Central memory CD8-positive, alpha-beta T cell (primary cell): Measurements from ENCODE around the gene GPHA2.

Experiments used
- ATAC-seq: fragments of 150-1000 bp; cut with Tn5 transposase; replicated peaks from 2 replicates; pipeline ENCODE4 v1.10.0; 2022; ENCODE audit warnings: mild to moderate bottlenecking, moderate FRiP score, moderate number of reproducible peaks; ENCODE audit not compliant: poor library complexity, severe bottlenecking; ENCODE audit errors: extremely low read depth
- DNase-seq, 2 donors: peaks; one replicate each; pipeline ENCODE4 v3.0.0; 2021; ENCODE audit warnings: low spot score in 2 of 2
- H3K27ac Mint-ChIP-seq: one replicate; pipeline ENCODE4 v1.8.0; 2022; ENCODE audit warnings: low read depth, mild to moderate bottlenecking, moderate library complexity, mixed read lengths
- H3K27me3 Mint-ChIP-seq: one replicate; pipeline ENCODE4 v1.8.0; 2022; ENCODE audit warnings: mixed read lengths
- H3K36me3 Mint-ChIP-seq: one replicate; pipeline ENCODE4 v1.8.0; 2022; ENCODE audit warnings: mild to moderate bottlenecking, moderate library complexity, mixed read lengths; ENCODE audit not compliant: insufficient read depth
- H3K4me1 Mint-ChIP-seq: one replicate; pipeline ENCODE4 v1.8.0; 2022; ENCODE audit warnings: mixed read lengths
- H3K4me3 Mint-ChIP-seq: one replicate; pipeline ENCODE4 v1.8.0; 2022; ENCODE audit warnings: mild to moderate bottlenecking, moderate library complexity, mixed read lengths
- H3K9me3 Mint-ChIP-seq: one replicate; pipeline ENCODE4 v1.8.0; 2022; ENCODE audit warnings: mixed read lengths

GPHA2 gene

GRCh38 chr11:64900774-64901173 is 34.9 kb downstream of the GPHA2 start:
- no peak for DNase-seq
- Mint-ChIP-seq H3K9me3 (no peaks in the 10 kb centered on the region), H3K27me3 (no peaks in the 10 kb centered on the region), H3K4me1 (peaks cover 20% of the 10 kb centered on the region), H3K36me3 (peaks cover 74% of the 10 kb centered on the region), H3K4me3 (peak overlapping the region; percentile 25), H3K27ac (peak overlapping the region; percentile 72)
- no peak for ATAC-seq

GRCh38 chr11:64900263-64900678 is 35.4 kb downstream of the GPHA2 start:
- no peaks in the 10 kb centered on the region for H3K27me3 Mint-ChIP-seq
- H3K4me3 Mint-ChIP-seq, result peak overlapping the region; percentile 28
- H3K36me3 Mint-ChIP-seq, result peaks cover 74% of the 10 kb centered on the region
- DNase-seq (peak in 1 of 2 donors; percentile 53), ATAC-seq (peak; percentile 75)
- H3K4me1 Mint-ChIP-seq, result peaks cover 20% of the 10 kb centered on the region
- peak overlapping the region; percentile 91 for H3K27ac Mint-ChIP-seq
- H3K9me3 Mint-ChIP-seq, result no peaks in the 10 kb centered on the region

GRCh38 chr11:64898541-64898940 is 37.2 kb downstream of the GPHA2 start:
- H3K36me3 Mint-ChIP-seq, result peaks cover 78% of the 10 kb centered on the region
- peak overlapping the region; percentile 45 for H3K4me3 Mint-ChIP-seq
- H3K9me3 Mint-ChIP-seq, result no peaks in the 10 kb centered on the region
- no peaks in the 10 kb centered on the region for H3K27me3 Mint-ChIP-seq
- ATAC-seq, result no peak
- DNase-seq, result no peak
- H3K4me1 Mint-ChIP-seq, result peaks cover 20% of the 10 kb centered on the region
- peak overlapping the region; percentile 91 for H3K27ac Mint-ChIP-seq

- DNase-seq (no peak), ATAC-seq (no peak)
- Mint-ChIP-seq H3K4me3 (peak overlapping the region; percentile 34), H3K9me3 (no peaks in the 10 kb centered on the region), H3K4me1 (peaks cover 20% of the 10 kb centered on the region), H3K36me3 (peaks cover 80% of the 10 kb centered on the region), H3K27ac (peak overlapping the region; percentile 91), H3K27me3 (no peaks in the 10 kb centered on the region)
Measured at GRCh38 chr11:64898076-64898445, 37.6 kb downstream of the GPHA2 start.

- peaks cover 20% of the 10 kb centered on the region for H3K4me1 Mint-ChIP-seq
- H3K9me3 Mint-ChIP-seq, result no peaks in the 10 kb centered on the region
- DNase-seq (no peak), ATAC-seq (no peak)
- H3K4me3 Mint-ChIP-seq, result peak overlapping the region; percentile 25
- no peaks in the 10 kb centered on the region for H3K27me3 Mint-ChIP-seq
- peaks cover 80% of the 10 kb centered on the region for H3K36me3 Mint-ChIP-seq
- peak overlapping the region; percentile 91 for H3K27ac Mint-ChIP-seq
Measured at GRCh38 chr11:64897381-64898075, 38.2 kb downstream of the GPHA2 start.

- H3K27me3 Mint-ChIP-seq, result no peaks in the 10 kb centered on the region
- no peak for ATAC-seq
- H3K27ac Mint-ChIP-seq, result peak overlapping the region; percentile 80
- peaks cover 80% of the 10 kb centered on the region for H3K36me3 Mint-ChIP-seq
- no peaks in the 10 kb centered on the region for H3K9me3 Mint-ChIP-seq
- peak overlapping the region; percentile 11 for H3K4me3 Mint-ChIP-seq
- H3K4me1 Mint-ChIP-seq, result peaks cover 17% of the 10 kb centered on the region
- no peak for DNase-seq
Measured at GRCh38 chr11:64896448-64897022, 39.2 kb downstream of the GPHA2 start.

DNA sequence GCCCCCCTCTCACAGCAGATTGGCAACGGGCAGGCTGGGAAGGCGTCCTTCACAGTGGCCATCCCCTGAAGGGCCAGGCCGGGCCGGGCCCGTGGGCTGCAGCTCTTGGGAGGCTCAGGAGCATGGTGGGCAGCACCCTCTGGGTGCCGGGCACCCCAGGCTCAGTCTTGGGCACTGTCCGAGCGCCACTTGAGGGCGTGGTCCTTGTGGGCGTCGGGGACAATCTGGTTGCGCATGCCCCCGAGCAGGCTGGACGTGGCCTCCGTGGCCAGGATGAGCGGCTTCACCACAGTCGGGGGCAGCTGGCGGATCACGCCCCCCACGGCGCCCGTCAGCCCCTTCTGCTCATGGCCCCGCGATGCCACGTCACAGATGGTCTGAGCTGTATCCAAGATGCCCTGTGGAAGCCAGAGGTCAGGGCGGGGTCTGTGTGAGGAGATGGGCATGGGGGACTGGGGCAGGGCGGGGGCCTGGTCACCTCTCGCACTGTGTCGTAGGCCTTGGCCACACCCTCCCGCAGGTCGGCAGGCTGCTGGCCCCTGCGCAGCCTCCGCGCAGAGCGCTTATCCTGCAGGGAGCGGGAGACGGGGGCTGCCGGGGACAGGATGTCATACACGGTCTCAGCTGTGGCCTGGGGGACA is 40.8 kb downstream of the GPHA2 start:
- H3K4me1 Mint-ChIP-seq, result peaks cover 8% of the 10 kb centered on the region
- H3K27me3 Mint-ChIP-seq, result no peaks in the 10 kb centered on the region
- no peak for DNase-seq
- peaks cover 75% of the 10 kb centered on the region for H3K36me3 Mint-ChIP-seq
- no peak for ATAC-seq
- no peaks in the 10 kb centered on the region for H3K9me3 Mint-ChIP-seq
- peak overlapping the region; percentile 51 for H3K4me3 Mint-ChIP-seq
- peak overlapping the region; percentile 80 for H3K27ac Mint-ChIP-seq

DNA sequence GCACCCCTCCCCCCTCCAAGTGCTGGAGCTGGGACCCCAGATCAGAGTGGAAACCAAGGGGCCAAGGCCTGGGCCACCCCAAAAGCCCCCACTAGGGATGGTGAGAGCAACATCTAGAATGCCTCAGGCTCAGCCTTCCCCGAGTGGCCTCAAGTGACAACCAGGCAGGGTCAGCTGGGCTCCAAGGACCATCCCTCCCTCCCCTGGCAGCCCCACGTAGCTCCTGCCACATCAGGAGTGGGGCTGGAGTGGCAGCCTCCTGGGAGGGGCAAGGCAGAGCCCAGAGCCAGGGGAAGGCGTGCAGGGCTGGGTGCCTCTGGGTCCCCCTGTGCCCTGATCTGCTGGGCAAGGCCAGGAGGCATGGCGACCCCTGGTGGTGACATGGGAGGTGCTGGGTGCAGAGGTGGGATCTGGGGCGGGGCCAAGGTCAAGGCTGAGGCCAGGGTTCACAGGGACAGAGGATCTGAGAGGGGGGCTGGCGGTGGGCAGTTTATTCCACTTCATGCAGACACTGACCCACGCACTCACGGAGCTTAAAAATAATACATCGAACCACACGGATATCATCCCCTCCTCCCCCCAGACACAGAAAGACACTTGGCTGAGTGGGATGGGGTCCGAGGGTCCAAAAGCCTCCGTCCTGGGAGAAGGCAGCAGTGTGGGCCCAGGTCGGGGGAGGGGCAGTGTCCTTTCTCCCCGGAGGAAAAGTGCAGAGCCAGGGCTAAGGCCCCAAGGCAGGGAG is 41.5 kb downstream of the GPHA2 start:
- H3K27me3 Mint-ChIP-seq, result no peaks in the 10 kb centered on the region
- H3K4me3 Mint-ChIP-seq, result peak overlapping the region; percentile 51
- ATAC-seq (peak; percentile 74), DNase-seq (peak; percentile 86 to 95)
- peak overlapping the region; percentile 80 for H3K27ac Mint-ChIP-seq
- H3K36me3 Mint-ChIP-seq, result peaks cover 69% of the 10 kb centered on the region
- H3K4me1 Mint-ChIP-seq, result peaks cover 1% of the 10 kb centered on the region
- no peaks in the 10 kb centered on the region for H3K9me3 Mint-ChIP-seq

- H3K4me3 Mint-ChIP-seq, result no peak overlapping the region
- H3K9me3 Mint-ChIP-seq, result no peaks in the 10 kb centered on the region
Measured at GRCh38 chr11:64893194-64894069, 42.3 kb downstream of the GPHA2 start.

DNA sequence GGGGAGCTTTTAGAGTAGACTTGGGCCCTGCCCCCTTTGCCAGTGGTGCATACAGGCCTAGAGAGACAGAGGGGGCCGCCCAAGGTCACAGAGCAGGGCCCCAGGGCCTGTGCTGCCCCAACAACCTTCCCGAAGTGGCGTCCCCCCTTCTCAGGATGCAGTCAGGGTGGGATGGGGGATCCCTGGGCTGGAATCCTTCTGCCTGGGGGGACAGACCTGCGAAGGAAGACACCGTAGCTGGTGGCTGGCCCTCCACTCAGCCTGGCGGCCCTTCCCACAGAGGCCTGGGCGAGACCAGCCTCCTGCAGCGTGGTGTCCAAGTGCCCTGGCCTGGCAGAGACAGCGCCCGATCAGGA is 42.9 kb downstream of the GPHA2 start:
- ATAC-seq, result no peak
- Mint-ChIP-seq H3K9me3 (no peaks in the 10 kb centered on the region), H3K27me3 (no peaks in the 10 kb centered on the region), H3K27ac (peak overlapping the region; percentile 55), H3K36me3 (peaks cover 62% of the 10 kb centered on the region), H3K4me1 (peaks cover 6% of the 10 kb centered on the region), H3K4me3 (no peak overlapping the region)
- DNase-seq, result no peak

More at GRCh38 chr11:64893194-64894069, 42.3 kb downstream of the GPHA2 start:
- H3K27ac Mint-ChIP-seq, result peak overlapping the region; percentile 55
- H3K27me3 Mint-ChIP-seq, result no peaks in the 10 kb centered on the region
- H3K4me1 Mint-ChIP-seq, result no peaks in the 10 kb centered on the region
- peaks cover 64% of the 10 kb centered on the region for H3K36me3 Mint-ChIP-seq
- ATAC-seq (no peak), DNase-seq (no peak)

- Mint-ChIP-seq H3K4me1 (peaks cover 8% of the 10 kb centered on the region), H3K27me3 (no peaks in the 10 kb centered on the region), H3K36me3 (peaks cover 59% of the 10 kb centered on the region), H3K4me3 (peak overlapping the region; percentile 35), H3K9me3 (no peaks in the 10 kb centered on the region), H3K27ac (peak overlapping the region; percentile 93)
- DNase-seq (no peak), ATAC-seq (no peak)
Measured at GRCh38 chr11:64892411-64892831, 43.3 kb downstream of the GPHA2 start.

DNA sequence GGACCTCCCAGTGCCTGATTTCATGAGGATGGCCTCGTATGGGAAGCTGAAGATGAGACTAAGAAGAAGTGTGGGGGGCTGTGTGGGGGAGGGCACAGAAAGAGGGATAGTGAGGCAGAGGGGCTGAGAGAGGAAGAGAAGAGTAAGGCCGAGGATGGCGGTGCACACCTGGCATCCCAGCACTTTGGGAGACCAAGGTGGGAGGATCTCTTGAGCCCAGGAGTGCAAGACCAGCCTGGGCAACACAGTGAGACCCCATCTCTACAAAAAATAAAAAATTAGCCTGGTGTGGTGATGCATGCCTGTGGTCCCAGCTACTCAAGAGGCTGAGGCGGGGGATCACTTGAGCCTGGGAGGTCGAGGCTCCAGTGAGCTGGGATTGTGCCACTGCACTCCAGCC is 43.8 kb downstream of the GPHA2 start:
- H3K4me3 Mint-ChIP-seq, result peak overlapping the region; percentile 35
- H3K4me1 Mint-ChIP-seq, result peaks cover 11% of the 10 kb centered on the region
- H3K27me3 Mint-ChIP-seq, result no peaks in the 10 kb centered on the region
- peaks cover 55% of the 10 kb centered on the region for H3K36me3 Mint-ChIP-seq
- H3K9me3 Mint-ChIP-seq, result no peaks in the 10 kb centered on the region
- peak overlapping the region; percentile 93 for H3K27ac Mint-ChIP-seq
- no peak for ATAC-seq
- no peak for DNase-seq
